ENCODE data around the gene DCP1B.

The DCP1B gene

GRCh38 chr12:2004113-2004929 is at the start of gene DCP1B:
Gene DCP1B, minus strand, starts transcription at chr12:2004457. Its CDS starts 26 bp downstream, at chr12:2004431.
- peak; percentile 97 for DNase-seq

- DNase-seq, result peak; percentile 60
These were observed 49.4 kb upstream of the DCP1B start for GRCh38 chr12:2053691-2054090.

GRCh38 chr12:2052826-2053678 is 48.8 kb upstream of the DCP1B start, which contains the start of gene CACNA1C:
Gene CACNA1C, plus strand, starts transcription at chr12:2052987. Its CDS starts 576 bp downstream, at chr12:2053563.
- DNase-seq, result peak; percentile 77

GRCh38 chr12:2051700-2052621 is 47.7 kb upstream of the DCP1B start:
- peak; percentile 15 for DNase-seq

DNA sequence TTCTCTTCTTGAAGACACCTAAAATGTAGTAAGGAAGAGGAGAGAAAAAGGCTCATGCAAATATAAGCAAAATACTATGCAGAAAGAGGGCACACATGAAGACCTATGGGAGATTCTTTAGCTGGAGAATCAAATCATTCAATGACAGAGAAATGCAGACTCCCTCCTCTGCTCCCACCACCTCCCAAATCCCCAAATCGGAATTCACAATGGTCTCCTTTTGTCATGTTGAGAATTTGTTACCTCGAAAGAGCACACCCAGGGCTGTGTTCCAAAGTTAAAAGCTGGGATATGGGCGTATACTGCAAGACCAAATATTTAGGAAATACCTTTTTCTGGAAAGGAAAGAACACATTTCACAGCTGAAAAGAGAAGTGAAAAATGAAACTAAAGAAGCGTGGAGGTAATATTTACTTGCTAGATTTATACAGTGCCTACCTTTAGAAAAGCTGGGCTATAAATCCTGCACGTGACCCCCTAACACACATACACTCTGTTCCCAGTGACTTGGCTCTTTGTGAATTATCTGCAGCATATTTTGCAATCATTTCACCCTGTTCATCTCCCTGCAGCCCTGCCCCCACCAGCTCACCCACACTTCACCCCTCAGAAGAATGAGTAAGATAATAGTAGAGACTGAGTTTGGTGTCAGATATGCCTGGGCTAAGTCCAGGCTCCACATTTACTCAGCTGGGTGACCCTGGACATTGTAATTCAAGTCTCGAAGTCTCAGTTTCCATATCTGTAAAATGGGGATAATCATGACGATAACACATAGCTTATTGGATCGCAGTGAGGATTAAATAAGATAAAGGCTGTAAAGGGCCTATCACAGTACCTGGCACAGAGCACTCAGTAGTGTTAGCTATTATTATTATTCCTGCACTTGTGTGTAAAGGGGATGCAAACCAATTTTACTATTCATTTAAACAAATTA is 45.6 kb upstream of the DCP1B start:
- peak; percentile 75 for DNase-seq

DNA sequence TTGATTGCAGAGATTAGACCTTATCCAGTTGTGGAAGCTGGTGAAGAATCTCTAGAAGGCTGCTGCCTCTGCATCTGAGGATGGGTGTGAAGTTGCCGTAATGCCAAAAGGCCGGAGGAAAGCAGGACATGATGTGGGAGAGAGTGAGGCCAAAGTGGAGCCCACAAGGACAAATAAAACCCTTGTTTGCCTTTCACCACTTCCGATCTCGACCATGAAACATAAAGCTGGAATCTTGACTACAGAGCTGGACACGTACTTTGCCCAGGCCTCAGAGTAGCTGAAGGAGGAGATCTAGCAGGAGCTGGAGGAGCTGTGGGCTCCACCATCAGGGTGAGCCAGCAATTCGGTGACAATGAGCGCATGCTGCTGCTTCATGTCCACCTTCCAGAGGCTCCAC is 43.5 kb upstream of the DCP1B start:
- no peak for DNase-seq

- DNase-seq, result no peak
These were observed 42.7 kb upstream of the DCP1B start for GRCh38 chr12:2046957-2047356.

DNA sequence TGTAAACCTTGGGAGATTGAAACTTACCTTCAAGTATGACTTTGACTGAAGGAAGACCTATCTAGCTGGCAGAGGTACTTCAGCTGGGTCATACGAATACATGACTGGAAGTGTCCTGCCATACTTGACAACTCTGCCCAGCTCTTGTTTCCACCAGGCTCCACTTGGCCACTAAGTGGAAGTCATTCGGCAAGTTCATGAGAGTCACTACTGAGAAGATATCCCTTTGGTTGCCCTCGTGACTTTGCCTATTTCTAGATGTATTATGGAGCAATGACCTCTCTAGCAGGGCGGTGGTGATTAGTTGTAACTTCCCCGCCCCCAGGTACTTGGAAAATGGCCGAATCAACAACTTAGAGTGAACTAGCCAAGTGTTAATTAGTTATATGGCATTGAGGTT is 39.9 kb upstream of the DCP1B start:
- DNase-seq, result no peak

GRCh38 chr12:2043054-2043453 is 38.8 kb upstream of the DCP1B start:
- peak; percentile 23 for DNase-seq

GRCh38 chr12:2039034-2039433 is 34.8 kb upstream of the DCP1B start:
- DNase-seq, result no peak

- no peak for DNase-seq
These were observed 31.3 kb upstream of the DCP1B start for GRCh38 chr12:2035431-2036055.

GRCh38 chr12:2034633-2035430 is 30.6 kb upstream of the DCP1B start:
- peak; percentile 76 for DNase-seq

DNA sequence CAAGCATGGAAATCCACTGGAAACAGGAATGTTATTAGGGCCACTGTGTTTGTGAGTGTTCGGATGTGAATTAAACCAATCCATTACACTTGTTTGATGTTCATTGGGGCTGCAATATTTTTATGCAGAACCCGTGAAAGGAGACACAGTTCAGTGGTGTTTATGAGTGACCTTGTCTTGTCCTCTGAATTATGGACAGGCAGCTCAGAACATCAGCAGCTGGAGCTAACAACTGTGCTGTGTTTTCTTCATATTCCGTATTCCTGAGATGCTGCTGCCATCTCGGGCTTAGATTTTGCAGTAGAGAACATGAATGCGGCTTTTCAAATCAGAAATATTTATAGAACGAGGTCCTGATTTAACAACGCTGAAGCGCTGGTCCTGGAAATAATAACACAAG is 28.2 kb upstream of the DCP1B start:
- no peak for DNase-seq

- DNase-seq, result no peak
These were observed 25.6 kb upstream of the DCP1B start for GRCh38 chr12:2029851-2030250.

DNA sequence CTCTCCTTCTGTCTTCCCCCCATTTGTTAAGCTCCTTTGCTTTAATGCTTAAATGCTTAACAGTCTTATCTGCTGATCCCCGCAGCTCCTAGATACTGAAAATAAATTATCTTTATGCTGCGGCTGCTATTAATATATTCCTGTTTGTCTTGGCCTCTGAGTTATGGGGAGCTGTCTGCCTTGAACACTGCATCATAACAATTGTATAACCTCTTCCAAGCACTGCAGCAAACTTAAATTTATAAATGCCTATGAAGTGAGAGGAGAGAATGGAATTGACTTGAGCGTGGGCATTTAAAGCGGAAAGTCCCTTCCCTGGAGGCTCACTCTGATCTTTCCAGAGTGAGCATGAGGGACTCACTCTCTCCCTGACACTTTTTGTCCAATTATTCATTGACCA is 23.1 kb upstream of the DCP1B start:
- DNase-seq, result no peak

GRCh38 chr12:2023365-2023764 is 19.1 kb upstream of the DCP1B start:
- no peak for DNase-seq

- DNase-seq, result no peak
These were observed 16.3 kb upstream of the DCP1B start for GRCh38 chr12:2020511-2020910.

GRCh38 chr12:2019126-2019525 is 14.9 kb upstream of the DCP1B start:
- DNase-seq, result no peak

DNA sequence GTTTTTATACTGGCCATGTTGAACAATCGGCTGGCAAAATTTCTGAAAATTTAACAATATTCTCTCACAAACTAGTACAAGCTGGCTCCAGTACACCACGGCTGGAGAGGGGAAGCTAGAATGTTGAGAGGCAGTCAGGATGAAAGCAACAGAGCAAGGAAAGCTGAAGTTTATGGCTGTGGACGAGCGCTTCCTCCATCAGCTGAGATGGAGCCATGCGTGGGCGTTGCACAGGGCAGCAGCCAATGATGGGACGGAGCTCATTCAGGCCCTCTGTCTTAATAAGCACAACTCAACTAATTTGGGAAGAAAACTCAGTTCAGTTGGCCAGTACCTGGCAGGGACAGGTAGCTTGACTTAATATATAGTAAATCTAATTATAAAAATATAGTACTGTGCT is 14.1 kb upstream of the DCP1B start:
- DNase-seq, result no peak
